Tibial artery (tissue), 4 donors: Measurements from ENCODE around the gene KMT2A.

ENCODE experiments used
- DNase-seq, 2 donors: peaks; one replicate each; pipeline ENCODE4 v3.0.0-alpha.2; 2019
- H3K27ac ChIP-seq, 2 donors: fragments of 200-600 bp; sonication (generic) in 1 of 2; 1 replicate in 1 of 2; 2 replicates in 1 of 2; pipeline ENCODE4 v1.5.1; 2018 to 2019; ENCODE audit warnings: mild to moderate bottlenecking in 1 of 2
- H3K27me3 ChIP-seq, 2 donors: fragments of 200-600 bp; sonication (generic) in 1 of 2; one replicate each; pipeline versions ENCODE4 v1.5.1 to v1.6.0; 2016 to 2019
- H3K36me3 ChIP-seq, 3 donors: fragments of 200-600 bp; sonication (generic) in 2 of 3; one replicate each; pipeline ENCODE4 v1.5.1; 2016 to 2019; ENCODE audit warnings: mild to moderate bottlenecking in 2 of 3
- H3K4me1 ChIP-seq, 4 donors: fragments of 200-600 bp; sonication (generic) in 2 of 4; 1 replicate in 3 of 4; 2 replicates in 1 of 4; pipeline ENCODE4 v1.5.1; 2016 to 2019
- H3K4me3 ChIP-seq, 2 donors: fragments of 200-600 bp; sonication (generic) in 1 of 2; 1 replicate in 1 of 2; 2 replicates in 1 of 2; pipeline ENCODE4 v1.5.1; 2018 to 2019; ENCODE audit warnings: mild to moderate bottlenecking in 2 of 2
- H3K9me3 ChIP-seq, 3 donors: fragments of 200-600 bp; sonication (generic) in 1 of 3; one replicate each; pipeline ENCODE4 v1.5.1; 2016 to 2019
- CTCF ChIP-seq, 2 experiments: fragments of 200-600 bp in 1 of 2; fragments of 450-650 bp in 1 of 2; IDR thresholded peaks; one replicate each; pipeline ENCODE4 v1.5.1; 2017 to 2019; ENCODE audit warnings: antibody characterized with exemption in 2 of 2, mild to moderate bottlenecking in 1 of 2, moderate library complexity in 1 of 2
- intact Hi-C: fragments of 100-400 bp; cut with DNase I; formaldehyde crosslinking; loops from one replicate; pipeline ENCODE4 v1.15.0; 2023; ENCODE audit warnings: low total_unique reads

KMT2A gene

GRCh38 chr11:118484405-118484804 is 48.1 kb downstream of the KMT2A start:
- DNase-seq, result no peak
- H3K4me3 ChIP-seq, result no peak overlapping the region
- no peaks in the 10 kb centered on the region for H3K27me3 ChIP-seq
- no peak for TF ChIP-seq CTCF (IDR thresholded peaks at IDR 0.05)
- no peak overlapping the region for H3K27ac ChIP-seq
- H3K9me3 ChIP-seq, result no peaks in the 10 kb centered on the region
- intact Hi-C loops, result no loop called here
- H3K4me1 ChIP-seq, result no peaks in the 10 kb centered on the region
- H3K36me3 ChIP-seq, result peaks cover 72 to 94% (median 74%) of the 10 kb centered on the region in 3 donors

- intact Hi-C loops, result loop anchor here (5.0 kb wide), 1 partner anchor 83 kb away; the partner anchor contains the start of gene ATP5MG
- peaks cover 73 to 94% (median 79%) of the 10 kb centered on the region in 3 donors for H3K36me3 ChIP-seq
Observed at GRCh38 chr11:118485273-118485672, 49.0 kb downstream of the KMT2A start.

GRCh38 chr11:118488480-118489109 is 52.3 kb downstream of the KMT2A start:
- H3K4me1 ChIP-seq, result no peaks in the 10 kb centered on the region
- TF ChIP-seq CTCF (IDR thresholded peaks at IDR 0.05), result peak; percentile 73 to 76
- H3K9me3 ChIP-seq, result no peaks in the 10 kb centered on the region
- H3K4me3 ChIP-seq, result no peak overlapping the region
- H3K27me3 ChIP-seq, result no peaks in the 10 kb centered on the region
- peaks cover 68 to 94% (median 77%) of the 10 kb centered on the region in 3 donors for H3K36me3 ChIP-seq
- no peak overlapping the region for H3K27ac ChIP-seq
- intact Hi-C loops, result loop anchor here (5.0 kb wide), 1 partner anchor 86 kb away; the partner anchor contains the start of gene ATP5MG
- peak in 1 of 2 donors; percentile 73 for DNase-seq

More at GRCh38 chr11:118485273-118485672, 49.0 kb downstream of the KMT2A start:
- TF ChIP-seq CTCF (IDR thresholded peaks at IDR 0.05), result no peak
- Histone ChIP-seq H3K4me3 (no peak overlapping the region), H3K4me1 (no peaks in the 10 kb centered on the region), H3K9me3 (no peaks in the 10 kb centered on the region), H3K27me3 (no peaks in the 10 kb centered on the region), H3K27ac (no peak overlapping the region)
- DNase-seq, result no peak

GRCh38 chr11:118491041-118491440 is 54.7 kb downstream of the KMT2A start:
- no peaks in the 10 kb centered on the region for H3K9me3 ChIP-seq
- no peak for DNase-seq
- no peak overlapping the region for H3K27ac ChIP-seq
- no peak for TF ChIP-seq CTCF (IDR thresholded peaks at IDR 0.05)
- intact Hi-C loops, result no loop called here
- H3K27me3 ChIP-seq, result no peaks in the 10 kb centered on the region
- H3K4me1 ChIP-seq, result no peaks in the 10 kb centered on the region
- H3K36me3 ChIP-seq, result peaks cover 72 to 94% (median 79%) of the 10 kb centered on the region in 3 donors
- no peak overlapping the region for H3K4me3 ChIP-seq

GRCh38 chr11:118497831-118498230 is 61.5 kb downstream of the KMT2A start:
- no peak for TF ChIP-seq CTCF (IDR thresholded peaks at IDR 0.05)
- no peaks in the 10 kb centered on the region for H3K4me1 ChIP-seq
- intact Hi-C loops, result no loop called here
- no peak overlapping the region for H3K4me3 ChIP-seq
- DNase-seq, result no peak
- H3K27ac ChIP-seq, result no peak overlapping the region
- peaks cover 95 to 100% (median 96%) of the 10 kb centered on the region in 3 donors for H3K36me3 ChIP-seq
- no peaks in the 10 kb centered on the region for H3K27me3 ChIP-seq
- H3K9me3 ChIP-seq, result no peaks in the 10 kb centered on the region
